NCI-H460 (cell line): ENCODE results near the gene RSPH4A. TPM values are rescaled to one million over a fixed set of nuclear protein-coding genes. Genes with fewer than 3 reads are reported as not detected.
A peak's percentile ranks its signal among the peaks of the same experiment; 100 is the strongest.
"Not testable (repeated sequence)": the region's sequence is repeated elsewhere in the genome, so short reads cannot be mapped to it uniquely, and the experiment has no call there.

ENCODE experiments used
- DNase-seq: peaks from one replicate; pipeline ENCODE4 v3.0.0-alpha.2; 2016; ENCODE audit warnings: low read depth; ENCODE audit errors: extremely low read depth
- polyA plus RNA-seq: library from polyadenylated mRNA; depleted of rRNA; stranded (reverse); fragments of >200 nt; gene quantifications from 2 replicates; pipeline ENCODE4 v1.2.3, GENCODE V29; 2014; cell fraction: nucleus; rRNA removed
- total RNA-seq: library from RNA; depleted of rRNA; stranded (reverse); fragments of >200 nt; shearing (Covaris generic); gene quantifications from 2 replicates; pipeline ENCODE4 v1.2.3, GENCODE V29; 2014; rRNA removed

RSPH4A gene
- total RNA-seq = not detected in 2 replicates
- not detected in 2 replicates for polyA plus RNA-seq

- peak; percentile 80 for DNase-seq
Observed at GRCh38 chr6:116615937-116616736, at the start of gene RSPH4A. Gene RSPH4A, plus strand, starts transcription at chr6:116616479. Its CDS starts 145 bp downstream, at chr6:116616624.

- no peak for DNase-seq
Observed at GRCh38 chr6:116568111-116568510, 48.2 kb upstream of the RSPH4A start.

- no peak for DNase-seq
Observed at GRCh38 chr6:116568821-116569755, 47.2 kb upstream of the RSPH4A start.

- DNase-seq = peak; percentile 96
Observed at GRCh38 chr6:116570856-116571682, 45.2 kb upstream of the RSPH4A start, which contains the start of gene RWDD1. Gene RWDD1, plus strand, starts transcription at chr6:116571504. Its CDS starts 79 bp downstream, at chr6:116571583.

GRCh38 chr6:116571683-116572000, 44.6 kb upstream of the RSPH4A start:
- DNase-seq = no peak

GRCh38 chr6:116572162-116572561, 44.1 kb upstream of the RSPH4A start:
- DNase-seq = no peak

- no peak for DNase-seq
Observed at GRCh38 chr6:116575227-116575626, 41.1 kb upstream of the RSPH4A start.

- DNase-seq = no peak
Observed at GRCh38 chr6:116577486-116577885, 38.8 kb upstream of the RSPH4A start.

- no peak for DNase-seq
Observed at GRCh38 chr6:116578335-116578734, 37.9 kb upstream of the RSPH4A start.

- DNase-seq = no peak
Observed at GRCh38 chr6:116579143-116579542, 37.1 kb upstream of the RSPH4A start.

GRCh38 chr6:116580198-116580597, 36.1 kb upstream of the RSPH4A start:
- DNase-seq = no peak

GRCh38 chr6:116586276-116586675, 30.0 kb upstream of the RSPH4A start:
- no peak for DNase-seq

GRCh38 chr6:116586738-116587137, 29.5 kb upstream of the RSPH4A start:
- no peak for DNase-seq

- DNase-seq = no peak
Observed at GRCh38 chr6:116595247-116595646, 21.0 kb upstream of the RSPH4A start.

GRCh38 chr6:116596815-116597214, 19.5 kb upstream of the RSPH4A start:
- DNase-seq = no peak

- not testable (repeated sequence) for DNase-seq
Observed at GRCh38 chr6:116603916-116604315, 12.4 kb upstream of the RSPH4A start.

- DNase-seq = not testable (repeated sequence)
Observed at GRCh38 chr6:116604868-116605267, 11.4 kb upstream of the RSPH4A start.

GRCh38 chr6:116605935-116606334, 10.3 kb upstream of the RSPH4A start:
- no peak for DNase-seq

GRCh38 chr6:116611056-116611455, 5.2 kb upstream of the RSPH4A start:
- DNase-seq = no peak

- no peak for DNase-seq
Observed at GRCh38 chr6:116616737-116617053, 416 bp downstream of the RSPH4A start.
